GM10248 (cell line): ENCODE results near the gene CDK5R1.
A peak's percentile ranks its signal among the peaks of the same experiment; 100 is the strongest.

Source experiments
- CTCF ChIA-PET: fragments of 300-600 bp; sonication (Branson Sonifier 250); formaldehyde crosslinking; extraction: SDS; loops from one replicate; lab custom pipeline; 2021; ENCODE audit warnings: antibody characterized with exemption; lab: Yijun Ruan, JAX
- POLR2A ChIA-PET: fragments of 350-650 bp; sonication (Branson Sonifier 250); formaldehyde crosslinking; extraction: SDS; loops from one replicate; lab custom pipeline; 2020; ENCODE audit warnings: antibody characterized with exemption; lab: Yijun Ruan, JAX
- DNase-seq: peaks from one replicate; pipeline ENCODE4 v3.0.0; 2012; ENCODE audit errors: extremely low spot score
- CTCF ChIP-seq: IDR thresholded peaks from 2 replicates; pipeline ENCODE4 v1.5.1; 2012; ENCODE audit warnings: mild to moderate bottlenecking, low read depth; ENCODE audit errors: extremely low read depth, missing control alignments, control extremely low read depth

CDK5R1 gene

GRCh38 chr17:32488604-32489180 lies 1.9 kb downstream of the CDK5R1 start:
- DNase-seq = no peak
- TF ChIP-seq CTCF = no peak
- CTCF ChIA-PET = interaction anchor here (0.8 to 15.0 kb wide), 13 partner anchors 9 to 428 kb away, joined by 3 to 177 read pairs (median 4); partner anchors contain the start of gene MYO1D
- POLR2A ChIA-PET = no interaction called here

- ChIA-PET CTCF (interaction anchor here (0.8 to 15.0 kb wide), 8 partner anchors 10 to 388 kb away, joined by 3 to 177 read pairs (median 8); partner anchors contain the start of gene MYO1D), POLR2A (interaction anchor here (0.5 to 1.6 kb wide), 3 partner anchors 28 to 316 kb away, joined by 3 to 4 read pairs (median 3); no protein-coding TSS in a partner anchor)
- TF ChIP-seq CTCF = no peak
- DNase-seq = peak; percentile 29
Measured at GRCh38 chr17:32489320-32490100, 2.7 kb downstream of the CDK5R1 start.

GRCh38 chr17:32490101-32490482 lies 3.3 kb downstream of the CDK5R1 start:
- TF ChIP-seq CTCF = no peak
- CTCF ChIA-PET = interaction anchor here (0.9 to 15.0 kb wide), 5 partner anchors 10 to 387 kb away, joined by 3 to 177 read pairs (median 5); partner anchors contain the start of gene MYO1D
- DNase-seq = peak; percentile 17
- POLR2A ChIA-PET = interaction anchor here (0.5 to 1.6 kb wide), 3 partner anchors 28 to 317 kb away, joined by 3 to 4 read pairs (median 3); no protein-coding TSS in a partner anchor

GRCh38 chr17:32491371-32492263 lies 4.8 kb downstream of the CDK5R1 start:
- TF ChIP-seq CTCF = no peak
- ChIA-PET CTCF (interaction anchor here (0.7 to 15.0 kb wide), 16 partner anchors 7 to 418 kb away, joined by 3 to 177 read pairs (median 5); partner anchors contain the start of gene PSMD11), POLR2A (interaction anchor here (0.5 to 1.6 kb wide), 5 partner anchors 20 to 67 kb away, joined by 3 to 6 read pairs (median 4); no protein-coding TSS in a partner anchor)
- peak; percentile 68 for DNase-seq

GRCh38 chr17:32492264-32492589 lies 5.4 kb downstream of the CDK5R1 start:
- TF ChIP-seq CTCF = no peak
- no peak for DNase-seq
- POLR2A ChIA-PET = interaction anchor here (1.6 kb wide), 1 partner anchor 24 kb away, joined by 6 read pairs; no protein-coding TSS in a partner anchor
- CTCF ChIA-PET = interaction anchor here (0.8 to 15.0 kb wide), 13 partner anchors 8 to 418 kb away, joined by 3 to 177 read pairs (median 7); partner anchors contain the start of gene PSMD11
